GM10847 (cell line): ENCODE results near the gene PDLIM1.

Experiments used
- POLR2A ChIP-seq: IDR thresholded peaks from 2 replicates; pipeline ENCODE4 v1.6.1; 2011; ENCODE audit not compliant: insufficient read length; ENCODE audit errors: extremely low read depth

Gene PDLIM1

DNA sequence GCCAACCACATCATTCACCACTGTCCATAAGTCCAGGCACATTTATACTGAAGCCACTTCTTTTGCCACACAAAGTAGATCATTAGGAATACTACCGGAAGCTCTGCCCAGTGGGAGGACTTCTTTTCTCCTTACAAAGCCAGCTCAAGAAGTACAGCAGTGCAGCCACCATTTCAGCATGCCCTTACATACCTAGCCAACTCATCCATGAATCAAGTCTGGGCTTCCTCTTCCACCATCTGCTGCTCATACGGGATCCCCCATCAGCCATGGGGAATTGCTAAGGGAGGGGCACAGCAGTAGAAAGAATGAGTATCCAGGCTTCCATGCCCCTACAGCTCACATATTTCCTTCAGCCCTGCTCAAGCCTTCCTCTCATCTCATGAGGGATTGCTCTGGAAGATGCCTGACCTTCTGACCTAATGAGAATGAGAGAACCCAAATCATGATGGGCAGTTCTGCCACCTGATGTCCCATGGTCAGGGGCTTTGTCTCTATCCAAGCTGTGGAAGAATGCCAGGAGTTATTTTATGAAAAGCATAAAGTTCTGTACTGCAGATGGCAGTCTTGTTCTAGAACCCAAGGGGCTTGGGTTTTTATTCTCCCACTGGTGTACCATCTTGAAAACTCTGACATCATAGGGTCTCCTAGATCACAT, 57.3 kb downstream of the PDLIM1 start:
- no peak for TF ChIP-seq POLR2A

- TF ChIP-seq POLR2A = no peak
Measured at GRCh38 chr10:95229724-95230627, 60.8 kb downstream of the PDLIM1 start.

DNA sequence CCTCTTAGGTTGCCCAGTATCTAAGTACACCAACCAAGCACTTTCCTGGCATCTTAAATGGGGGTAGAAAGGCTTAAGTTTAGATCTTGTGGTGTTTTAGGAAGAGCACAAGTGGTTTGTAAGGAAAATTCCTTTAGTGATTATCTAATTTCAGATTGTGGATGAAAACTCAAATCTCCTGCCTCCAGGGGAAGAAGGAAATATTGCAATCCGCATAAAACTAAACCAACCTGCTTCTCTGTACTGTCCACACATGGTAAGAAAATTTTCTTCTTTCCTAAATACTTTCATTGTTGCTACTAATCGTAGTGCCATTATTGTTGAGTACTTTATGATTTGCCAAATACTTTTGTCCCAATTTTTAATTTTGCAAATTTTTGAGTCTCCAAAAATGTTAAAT, 65.7 kb downstream of the PDLIM1 start:
- TF ChIP-seq POLR2A = no peak

GRCh38 chr10:95221124-95221523, 69.7 kb downstream of the PDLIM1 start:
- no peak for TF ChIP-seq POLR2A

DNA sequence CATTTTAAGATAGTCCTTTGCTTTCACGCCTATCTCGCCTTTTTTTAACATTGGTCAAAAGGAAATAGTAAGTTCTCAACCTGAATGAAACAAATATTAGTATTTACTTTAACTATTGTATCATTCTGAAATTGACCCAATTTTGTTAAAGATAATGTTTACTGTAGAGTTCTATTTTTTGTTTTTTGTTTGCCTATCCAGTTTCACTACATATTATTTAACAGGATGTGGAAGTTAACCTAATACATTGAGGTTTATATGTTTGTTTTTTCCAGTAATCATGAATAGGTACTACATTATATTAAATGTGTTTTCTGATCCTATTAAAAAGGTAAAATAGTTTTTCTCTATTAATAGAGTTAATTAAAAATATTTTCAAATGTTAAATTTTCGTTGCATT, 70.3 kb downstream of the PDLIM1 start:
- TF ChIP-seq POLR2A = no peak

- TF ChIP-seq POLR2A = no peak
Measured at GRCh38 chr10:95217476-95217875, 73.3 kb downstream of the PDLIM1 start.

DNA sequence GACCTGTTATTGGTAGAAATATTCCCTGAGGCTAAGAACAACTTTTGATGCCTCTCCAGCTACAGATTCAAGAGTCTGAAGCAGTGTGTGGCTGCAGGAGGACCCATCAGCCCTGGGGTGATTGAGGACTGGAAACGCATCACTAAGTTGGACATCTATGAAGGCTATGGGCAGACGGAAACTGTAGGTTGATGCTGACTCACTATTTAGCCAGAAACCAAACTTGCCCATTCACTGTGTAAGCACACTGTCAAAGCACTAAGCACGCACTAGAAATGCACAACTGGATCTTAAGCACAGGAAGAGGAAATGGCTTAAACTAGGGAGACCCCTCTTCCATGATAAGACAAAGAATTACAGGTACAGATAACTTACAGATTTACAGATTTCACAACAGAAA, 76.0 kb downstream of the PDLIM1 start:
- no peak for TF ChIP-seq POLR2A

DNA sequence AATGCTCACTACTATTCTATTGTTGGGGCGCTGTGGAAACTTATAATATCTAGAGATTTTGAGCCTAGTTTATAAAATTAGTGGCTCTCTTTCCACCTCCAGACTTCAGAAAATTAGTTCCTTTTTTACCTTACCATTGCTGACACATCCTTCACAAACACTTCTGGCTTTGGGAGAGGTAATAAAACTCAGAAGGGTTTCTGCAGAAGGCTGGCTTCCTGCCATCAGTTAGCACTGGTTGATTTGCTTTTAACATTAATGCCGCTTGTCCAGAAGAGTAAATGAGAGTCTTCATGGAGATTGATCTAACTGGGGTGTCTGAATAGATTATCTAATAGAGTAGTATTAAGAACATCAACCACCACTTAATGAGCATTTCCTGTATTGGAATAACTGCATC, 76.4 kb downstream of the PDLIM1 start:
- no peak for TF ChIP-seq POLR2A

- TF ChIP-seq POLR2A = no peak
Measured at GRCh38 chr10:95211606-95212279, 79.1 kb downstream of the PDLIM1 start.

GRCh38 chr10:95209509-95210127, 81.2 kb downstream of the PDLIM1 start:
- no peak for TF ChIP-seq POLR2A

DNA sequence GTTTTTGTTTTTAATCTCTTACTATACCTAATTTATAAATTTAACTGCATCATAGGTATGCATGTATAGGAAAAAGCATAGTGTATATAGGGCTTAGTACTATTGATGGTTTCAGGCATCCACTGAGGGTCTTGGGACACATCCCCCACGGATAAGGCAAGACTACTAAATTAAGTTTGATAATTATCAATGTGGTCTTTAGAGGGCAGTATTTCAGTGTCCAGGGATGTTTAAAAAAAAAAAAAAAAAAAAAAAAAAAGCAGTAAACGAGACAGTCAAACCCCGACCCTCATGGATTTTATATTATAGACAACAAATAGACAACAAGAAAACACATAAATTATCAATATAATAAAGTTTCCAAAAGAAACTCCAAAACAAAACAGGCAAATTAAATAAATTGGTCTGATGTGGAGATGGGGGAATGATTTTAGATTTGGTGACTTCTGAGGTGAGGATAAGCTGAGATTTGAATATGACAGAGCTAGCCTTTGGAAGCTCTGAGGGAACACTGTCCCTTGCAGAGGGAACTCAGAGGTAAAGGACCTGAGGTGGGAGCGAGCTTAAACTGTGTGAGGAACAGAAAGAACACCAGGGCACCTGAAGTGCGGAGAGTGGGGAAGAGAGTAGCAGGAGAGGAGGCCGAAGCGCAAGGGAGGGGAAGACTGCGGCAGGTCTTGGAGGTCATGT, 82.0 kb downstream of the PDLIM1 start:
- TF ChIP-seq POLR2A = no peak

GRCh38 chr10:95201736-95202135, 89.1 kb downstream of the PDLIM1 start:
- TF ChIP-seq POLR2A = no peak

DNA sequence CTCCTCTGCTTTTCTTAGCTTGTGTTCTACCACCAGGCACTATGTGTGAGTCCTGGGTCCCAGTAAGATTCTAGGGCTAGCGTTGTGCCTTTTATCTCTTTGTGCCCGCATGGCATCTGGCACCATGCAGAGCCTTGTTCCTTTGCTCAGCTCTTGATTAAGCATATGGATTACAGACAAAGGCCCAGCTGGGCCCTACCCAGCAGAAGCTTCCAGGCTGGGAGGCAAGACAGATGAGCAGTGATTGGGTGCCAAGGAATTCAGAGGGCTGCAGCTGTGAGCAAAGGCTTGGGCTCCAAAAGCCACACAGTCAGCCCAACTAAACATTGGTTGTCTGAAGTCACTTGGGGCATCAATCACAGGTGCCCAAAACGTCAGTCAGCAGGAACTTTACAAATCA, 94.8 kb downstream of the PDLIM1 start:
- TF ChIP-seq POLR2A = no peak

DNA sequence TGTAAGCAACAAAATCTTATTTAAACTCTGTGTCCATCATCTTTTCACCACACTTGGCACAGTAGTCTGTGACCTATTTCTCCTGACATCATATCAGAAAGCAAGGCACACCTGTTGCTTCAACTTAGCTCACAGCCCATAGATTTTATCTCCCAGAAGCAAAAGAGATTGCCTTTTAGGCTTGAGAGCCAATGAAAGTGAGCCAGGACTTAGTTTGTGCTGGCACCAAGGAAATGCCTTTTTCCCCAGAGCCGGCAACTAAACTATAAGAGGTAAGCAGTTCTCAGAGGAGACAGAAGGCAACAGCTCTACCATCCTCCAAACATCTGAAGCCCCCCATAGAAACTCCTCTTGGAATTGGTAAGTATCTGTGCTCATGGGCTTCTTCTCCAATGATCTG, 96.9 kb downstream of the PDLIM1 start, which contains the start of gene ACSM6:
Gene ACSM6, plus strand, starts transcription at position 295 of the 400 bp plus-strand sequence. CDS start 248 bp downstream, outside the sequence.
- no peak for TF ChIP-seq POLR2A

GRCh38 chr10:95188593-95188992, 102.2 kb downstream of the PDLIM1 start:
- no peak for TF ChIP-seq POLR2A

DNA sequence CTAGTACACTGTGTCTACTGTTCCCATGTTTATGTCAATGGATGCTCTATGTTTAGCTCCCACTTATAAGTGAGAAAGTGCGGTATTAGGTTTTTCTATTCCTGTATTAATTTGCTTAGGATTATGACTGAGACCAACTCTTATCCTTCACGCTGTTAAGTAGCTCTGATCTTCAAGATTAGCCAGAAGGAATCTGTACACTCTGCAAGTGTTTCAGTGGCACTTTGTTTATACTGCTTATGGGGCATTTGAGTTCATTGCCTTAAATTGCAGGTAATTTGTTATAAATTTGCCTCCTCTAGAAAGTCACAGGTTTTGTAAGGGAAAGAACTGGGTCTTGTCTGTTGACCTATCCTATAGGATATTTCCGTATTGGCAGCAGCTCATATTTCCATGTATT, 103.2 kb downstream of the PDLIM1 start:
- TF ChIP-seq POLR2A = no peak
